ENCODE results near the gene VAMP2.
"Not testable (repeated sequence)": the region's sequence is repeated elsewhere in the genome, so short reads cannot be mapped to it uniquely, and the experiment has no call there.

VAMP2 gene

DNA sequence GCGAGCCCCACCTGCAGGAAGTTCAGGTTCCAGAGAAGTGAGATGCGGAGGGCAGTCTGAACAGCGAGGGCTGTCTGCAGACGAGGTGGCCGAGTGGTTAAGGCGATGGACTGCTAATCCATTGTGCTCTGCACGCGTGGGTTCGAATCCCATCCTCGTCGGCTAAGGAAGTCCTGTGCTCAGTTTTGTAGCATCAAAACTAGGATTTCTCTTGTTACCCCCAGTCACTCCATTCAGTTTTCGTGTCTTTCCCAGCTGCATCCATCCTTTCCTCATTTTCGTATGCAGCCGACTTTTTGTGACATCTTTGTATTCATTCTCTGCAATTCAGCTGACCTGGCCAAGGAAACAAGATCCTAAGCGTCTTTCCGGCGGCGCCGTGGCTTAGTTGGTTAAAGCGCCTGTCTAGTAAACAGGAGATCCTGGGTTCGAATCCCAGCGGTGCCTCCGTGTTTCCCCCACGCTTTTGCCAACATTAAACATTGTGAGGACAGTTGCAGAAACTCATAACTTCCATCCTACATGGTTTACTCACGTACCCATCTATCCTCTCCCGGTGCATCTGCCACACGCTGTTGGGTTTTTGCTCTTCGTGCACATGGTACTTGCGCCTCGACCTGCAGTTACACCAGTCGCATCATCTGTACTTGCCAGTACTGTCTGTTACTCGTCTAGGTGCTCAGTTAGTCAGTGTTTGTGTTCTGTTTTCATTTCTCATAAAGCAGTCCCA lies 24.2 kb upstream of the VAMP2 start:
- H3K27me3 Mint-ChIP-seq, result peaks cover 9% of the 10 kb centered on the region
- intact Hi-C loops (cut with micrococcal nuclease), result loop anchor here (1.0 to 5.0 kb wide), 4 partner anchors 34 to 115 kb away; no protein-coding TSS in a partner anchor
- H3K9me3 Mint-ChIP-seq, result no peaks in the 10 kb centered on the region
- H3K36me3 Mint-ChIP-seq (ENCODE audit: low read depth), result no peaks in the 10 kb centered on the region
- H3K4me1 Mint-ChIP-seq (ENCODE audit: low read depth), result peaks cover 8% of the 10 kb centered on the region
- H3K4me3 Mint-ChIP-seq, result no peak overlapping the region
- no peak overlapping the region for H3K27ac Mint-ChIP-seq

DNA sequence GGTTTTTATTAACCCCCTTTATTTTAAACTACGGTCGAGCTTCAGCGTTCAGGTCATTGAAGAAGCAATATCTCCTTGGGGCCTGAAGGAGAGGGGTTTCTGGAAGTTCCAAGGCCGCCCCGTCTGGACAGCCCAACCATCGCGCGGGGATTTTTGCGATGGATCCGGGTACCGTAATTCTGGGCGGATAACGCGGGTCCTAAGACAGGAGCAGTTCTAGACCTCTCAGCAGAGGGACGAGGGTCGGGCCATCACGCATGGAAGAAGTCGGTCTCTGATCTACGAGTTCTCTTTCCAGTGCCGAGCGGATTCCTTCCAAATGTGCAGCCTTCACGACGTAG lies 23.7 kb upstream of the VAMP2 start:
- peaks cover 10% of the 10 kb centered on the region for H3K4me1 Mint-ChIP-seq (ENCODE audit: low read depth)
- no peaks in the 10 kb centered on the region for H3K9me3 Mint-ChIP-seq
- peaks cover 9% of the 10 kb centered on the region for H3K27me3 Mint-ChIP-seq
- H3K36me3 Mint-ChIP-seq (ENCODE audit: low read depth), result no peaks in the 10 kb centered on the region
- intact Hi-C loops (cut with micrococcal nuclease), result loop anchor here (2.0 to 5.0 kb wide), 2 partner anchors 48 to 116 kb away; no protein-coding TSS in a partner anchor
- no peak overlapping the region for H3K27ac Mint-ChIP-seq
- H3K4me3 Mint-ChIP-seq, result no peak overlapping the region

- Mint-ChIP-seq H3K4me1 (ENCODE audit: low read depth) (peaks cover 16% of the 10 kb centered on the region), H3K9me3 (no peaks in the 10 kb centered on the region), H3K36me3 (ENCODE audit: low read depth) (no peaks in the 10 kb centered on the region), H3K27ac (no peak overlapping the region), H3K4me3 (no peak overlapping the region), H3K27me3 (peaks cover 11% of the 10 kb centered on the region)
- intact Hi-C loops (cut with micrococcal nuclease), result loop anchor here (2.0 to 5.0 kb wide), 2 partner anchors 47 to 116 kb away; no protein-coding TSS in a partner anchor
Measured at GRCh38 chr17:8185582-8186445, 23.1 kb upstream of the VAMP2 start.

- H3K9me3 Mint-ChIP-seq, result no peaks in the 10 kb centered on the region
- peaks cover 52% of the 10 kb centered on the region for H3K4me1 Mint-ChIP-seq (ENCODE audit: low read depth)
- peaks cover 9% of the 10 kb centered on the region for H3K36me3 Mint-ChIP-seq (ENCODE audit: low read depth)
- intact Hi-C loops (cut with micrococcal nuclease), result no loop called here
- H3K27me3 Mint-ChIP-seq, result peaks cover 2% of the 10 kb centered on the region
- H3K27ac Mint-ChIP-seq, result peak overlapping the region; percentile 96
- peak overlapping the region; percentile 91 for H3K4me3 Mint-ChIP-seq
Measured at GRCh38 chr17:8176998-8177731, 14.4 kb upstream of the VAMP2 start.

GRCh38 chr17:8176197-8176940 lies 13.6 kb upstream of the VAMP2 start, which contains the start of gene TMEM107:
TMEM107 (minus strand) TSS chr17:8176380; CDS start chr17:8176286, 94 bp downstream.
- intact Hi-C loops (cut with micrococcal nuclease), result no loop called here
- Mint-ChIP-seq H3K4me3 (peak within 1 kb of the TSS; percentile 91), H3K27ac (peak within 1 kb of the TSS; percentile 96), H3K9me3 (no peaks in the 10 kb centered on the region), H3K4me1 (ENCODE audit: low read depth) (peaks cover 56% of the 10 kb centered on the region), H3K36me3 (ENCODE audit: low read depth) (peaks cover 9% of the 10 kb centered on the region), H3K27me3 (peaks cover 1% of the 10 kb centered on the region)

DNA sequence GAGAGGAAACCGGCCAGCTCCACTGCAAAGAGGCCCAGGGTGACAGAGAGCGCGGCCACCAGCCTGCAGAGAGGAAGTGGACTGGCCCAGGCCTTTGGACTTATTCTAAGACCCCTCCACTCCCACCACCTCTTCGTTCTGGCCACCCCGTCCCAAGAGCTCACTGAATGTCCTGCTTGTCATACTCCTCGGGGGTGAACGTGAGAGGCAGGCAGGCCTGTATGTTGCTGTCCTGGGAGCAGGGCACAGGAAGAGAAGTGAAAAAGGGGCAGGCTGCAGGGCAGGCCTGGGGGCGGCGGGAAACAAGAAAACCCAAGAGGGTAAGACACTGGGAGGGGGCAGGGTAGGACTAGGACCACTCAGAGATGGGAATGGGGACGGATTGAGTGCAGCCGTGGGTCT lies 13.0 kb upstream of the VAMP2 start:
- intact Hi-C loops (cut with micrococcal nuclease), result no loop called here

GRCh38 chr17:8173871-8174322 lies 11.1 kb upstream of the VAMP2 start:
- intact Hi-C loops (cut with micrococcal nuclease), result no loop called here
- peak overlapping the region; percentile 74 for H3K4me3 Mint-ChIP-seq
- no peaks in the 10 kb centered on the region for H3K9me3 Mint-ChIP-seq
- H3K4me1 Mint-ChIP-seq (ENCODE audit: low read depth), result peaks cover 48% of the 10 kb centered on the region
- H3K27ac Mint-ChIP-seq, result peak overlapping the region; percentile 96
- peaks cover 9% of the 10 kb centered on the region for H3K36me3 Mint-ChIP-seq (ENCODE audit: low read depth)
- H3K27me3 Mint-ChIP-seq, result no peaks in the 10 kb centered on the region

More for the DNA sequence above, 13.0 kb upstream of the VAMP2 start:
- peak overlapping the region; percentile 91 for H3K4me3 Mint-ChIP-seq
- no peaks in the 10 kb centered on the region for H3K27me3 Mint-ChIP-seq
- H3K4me1 Mint-ChIP-seq (ENCODE audit: low read depth), result peaks cover 51% of the 10 kb centered on the region
- peak overlapping the region; percentile 96 for H3K27ac Mint-ChIP-seq
- H3K36me3 Mint-ChIP-seq (ENCODE audit: low read depth), result peaks cover 9% of the 10 kb centered on the region
- no peaks in the 10 kb centered on the region for H3K9me3 Mint-ChIP-seq

- no peaks in the 10 kb centered on the region for H3K9me3 Mint-ChIP-seq
- intact Hi-C loops (cut with micrococcal nuclease), result no loop called here
- no peaks in the 10 kb centered on the region for H3K27me3 Mint-ChIP-seq
- peaks cover 9% of the 10 kb centered on the region for H3K36me3 Mint-ChIP-seq (ENCODE audit: low read depth)
- peak overlapping the region; percentile 74 for H3K4me3 Mint-ChIP-seq
- peaks cover 48% of the 10 kb centered on the region for H3K4me1 Mint-ChIP-seq (ENCODE audit: low read depth)
- peak overlapping the region; percentile 96 for H3K27ac Mint-ChIP-seq
Measured at GRCh38 chr17:8173056-8173870, 10.5 kb upstream of the VAMP2 start.

DNA sequence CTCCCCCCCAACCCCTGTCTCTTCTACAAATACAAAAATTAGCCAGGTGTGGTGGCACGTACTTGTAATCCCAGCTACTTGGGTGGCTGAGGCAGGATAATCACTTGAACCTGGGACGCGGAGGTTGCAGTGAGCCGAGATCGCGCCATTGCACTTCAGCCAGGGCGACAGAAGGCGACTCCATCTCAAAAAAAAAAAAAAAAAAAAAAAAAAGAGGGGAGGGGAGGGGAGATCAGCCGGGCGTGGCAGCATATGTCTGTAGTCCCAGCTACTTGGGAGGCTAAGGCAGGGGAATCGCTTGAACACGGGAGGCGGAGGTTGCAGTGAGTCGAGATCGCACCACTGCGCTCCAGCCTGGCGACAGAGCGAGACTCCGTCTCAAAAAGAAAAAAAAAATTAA lies 7.4 kb upstream of the VAMP2 start:
- H3K36me3 Mint-ChIP-seq (ENCODE audit: low read depth); H3K27ac Mint-ChIP-seq; H3K4me3 Mint-ChIP-seq; H3K9me3 Mint-ChIP-seq; H3K27me3 Mint-ChIP-seq; intact Hi-C loops (cut with micrococcal nuclease): not testable (repeated sequence)
- H3K4me1 Mint-ChIP-seq (ENCODE audit: low read depth), result peaks cover 30% of the 10 kb centered on the region

DNA sequence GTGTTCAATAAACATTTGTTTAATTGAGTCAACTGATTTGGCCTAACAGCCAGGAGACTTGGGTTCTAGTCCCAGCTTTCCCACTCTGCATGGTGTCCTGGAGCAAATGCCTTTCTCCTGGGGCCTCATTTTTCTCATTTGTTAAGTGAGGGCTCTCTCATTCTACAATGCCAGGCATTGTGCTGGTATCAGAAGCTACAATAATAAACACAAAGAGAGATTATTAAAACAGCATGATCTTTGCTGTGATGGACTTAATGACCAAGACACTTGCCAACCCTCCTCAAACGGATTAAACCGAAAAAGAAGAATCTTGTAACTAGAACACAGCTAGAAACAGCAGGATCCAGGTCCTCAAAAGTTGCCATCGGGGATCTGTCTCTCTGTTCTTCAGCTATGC lies 4.8 kb upstream of the VAMP2 start:
- Mint-ChIP-seq H3K27ac (no peak overlapping the region), H3K36me3 (ENCODE audit: low read depth) (peaks cover 6% of the 10 kb centered on the region), H3K4me1 (ENCODE audit: low read depth) (peaks cover 34% of the 10 kb centered on the region), H3K4me3 (no peak overlapping the region), H3K27me3 (no peaks in the 10 kb centered on the region), H3K9me3 (no peaks in the 10 kb centered on the region)
- intact Hi-C loops (cut with micrococcal nuclease), result no loop called here

DNA sequence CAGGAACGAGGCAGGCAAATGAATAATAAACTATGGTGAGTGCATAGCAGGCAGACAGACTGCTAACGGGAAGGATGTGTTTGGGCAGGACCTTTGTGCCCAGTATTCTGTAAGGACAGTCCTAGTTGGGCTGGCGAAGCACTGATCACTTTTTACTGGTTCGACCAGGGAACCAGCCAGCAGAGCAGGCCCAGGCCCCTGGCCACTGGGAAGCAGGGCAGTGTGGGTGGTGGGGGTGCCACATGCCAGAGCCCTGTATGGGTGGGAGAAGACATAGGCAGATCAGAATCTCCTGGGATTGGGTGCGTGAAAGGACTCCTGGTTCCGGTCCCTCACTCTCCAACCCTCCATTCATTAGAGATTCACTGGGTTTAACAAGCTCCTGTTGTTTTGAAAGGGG lies 4.0 kb upstream of the VAMP2 start:
- H3K9me3 Mint-ChIP-seq, result no peaks in the 10 kb centered on the region
- no peak overlapping the region for H3K4me3 Mint-ChIP-seq
- H3K27ac Mint-ChIP-seq, result peak overlapping the region; percentile 30
- no peaks in the 10 kb centered on the region for H3K27me3 Mint-ChIP-seq
- H3K36me3 Mint-ChIP-seq (ENCODE audit: low read depth), result peaks cover 13% of the 10 kb centered on the region
- peaks cover 35% of the 10 kb centered on the region for H3K4me1 Mint-ChIP-seq (ENCODE audit: low read depth)
- intact Hi-C loops (cut with micrococcal nuclease), result no loop called here

DNA sequence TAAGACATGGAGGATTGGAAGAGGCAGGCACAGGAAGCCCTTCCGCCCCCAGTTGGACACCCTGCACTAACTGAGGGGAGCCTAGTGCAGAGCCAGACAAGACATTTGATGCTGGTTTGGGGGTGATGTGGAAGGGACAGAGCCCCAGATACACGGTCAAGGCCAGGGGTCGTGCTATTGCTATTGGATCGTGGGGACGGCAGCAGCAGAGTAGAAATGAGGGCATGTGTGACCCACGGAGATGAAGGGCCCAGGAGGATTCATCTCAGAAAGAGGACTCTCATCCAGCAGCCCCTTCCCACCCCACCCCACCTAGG lies 2.0 kb upstream of the VAMP2 start:
- no peaks in the 10 kb centered on the region for H3K9me3 Mint-ChIP-seq
- no peak overlapping the region for H3K4me3 Mint-ChIP-seq
- H3K27me3 Mint-ChIP-seq, result no peaks in the 10 kb centered on the region
- intact Hi-C loops (cut with micrococcal nuclease), result no loop called here
- H3K27ac Mint-ChIP-seq, result no peak overlapping the region
- peaks cover 33% of the 10 kb centered on the region for H3K36me3 Mint-ChIP-seq (ENCODE audit: low read depth)
- H3K4me1 Mint-ChIP-seq (ENCODE audit: low read depth), result peaks cover 50% of the 10 kb centered on the region
